Measurements from ENCODE around the gene CCDC57. TPM values are rescaled to one million over a fixed set of nuclear protein-coding genes. Genes with fewer than 3 reads are reported as not detected.

Gene CCDC57
- total and polyA plus RNA-seq, 2 of the 8 experiments (the other 6 are each of a cell fraction or from before 2014, with no cell fraction given): 8.4 to 12.9 TPM

DNA sequence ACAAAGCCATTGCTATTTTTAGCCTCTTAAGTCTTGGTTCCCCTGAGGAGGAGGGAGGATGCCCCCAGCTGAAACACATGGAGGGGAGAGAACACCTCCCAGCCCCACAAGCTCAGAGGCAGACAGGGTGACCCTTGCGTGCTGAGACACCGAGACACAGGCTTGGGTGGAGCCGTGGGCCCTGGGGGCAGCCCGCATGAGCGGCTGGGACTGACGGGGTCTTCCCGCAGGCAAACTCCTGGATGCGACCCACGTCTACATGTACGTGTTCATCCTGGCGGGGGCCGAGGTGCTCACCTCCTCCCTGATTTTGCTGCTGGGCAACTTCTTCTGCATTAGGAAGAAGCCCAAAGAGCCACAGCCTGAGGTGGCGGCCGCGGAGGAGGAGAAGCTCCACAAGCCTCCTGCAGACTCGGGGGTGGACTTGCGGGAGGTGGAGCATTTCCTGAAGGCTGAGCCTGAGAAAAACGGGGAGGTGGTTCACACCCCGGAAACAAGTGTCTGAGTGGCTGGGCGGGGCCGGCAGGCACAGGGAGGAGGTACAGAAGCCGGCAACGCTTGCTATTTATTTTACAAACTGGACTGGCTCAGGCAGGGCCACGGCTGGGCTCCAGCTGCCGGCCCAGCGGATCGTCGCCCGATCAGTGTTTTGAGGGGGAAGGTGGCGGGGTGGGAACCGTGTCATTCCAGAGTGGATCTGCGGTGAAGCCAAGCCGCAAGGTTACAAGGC lies 26.0 kb upstream of the CCDC57 start:
- Histone ChIP-seq H3K36me3 (ENCODE audit: control insufficient read depth in 2 of 4, insufficient read depth in 4 of 4, low read length in 3 of 4) (peaks cover 3 to 23% (median 11%) of the 10 kb centered on the region in 4 experiments), H4K91ac (replicated peaks; ENCODE audit: insufficient read length, low read length) (no peak overlapping the region), H2BK15ac (ENCODE audit: low read length) (no peak overlapping the region), H4K8ac (ENCODE audit: extremely low read depth, insufficient read depth, low read length) (peak overlapping the region; percentile 68; the same call in 1 of the 2 replicates), H3K4me2 (ENCODE audit: insufficient read depth in 1 of 2, low read depth in 2 of 2, low read length in 2 of 2) (no peak overlapping the region), H3K14ac (ENCODE audit: insufficient read length) (no peak overlapping the region), H3K9me3 (ENCODE audit: insufficient read depth in 2 of 2, low read depth in 1 of 2, low read length in 1 of 2) (no peaks in the 10 kb centered on the region), H2AFZ (ENCODE audit: low read length) (no peak overlapping the region), H3K23ac (ENCODE audit: insufficient read length) (no peak overlapping the region), H3K4ac (replicated peaks; ENCODE audit: insufficient read length, low read depth, low read length) (no peak overlapping the region), H2AK5ac (ENCODE audit: low read depth, low read length) (no peak overlapping the region), H2BK20ac (ENCODE audit: low read length) (no peak overlapping the region), H2BK12ac (ENCODE audit: low read depth, low read length) (no peak overlapping the region), H3K79me1 (ENCODE audit: low read depth, low read length) (peaks cover 6% of the 10 kb centered on the region), H4K20me1 (replicated peaks in 1 of 2; ENCODE audit: control insufficient read depth in 1 of 2, insufficient read depth in 2 of 2, low read length in 2 of 2) (peaks cover 20 to 30% of the 10 kb centered on the region in 2 experiments), H3K79me2 (ENCODE audit: control insufficient read depth in 1 of 2, insufficient read depth in 2 of 2, low read length in 2 of 2) (peaks cover 0 to 7% of the 10 kb centered on the region in 2 experiments; a peak in 1 of 4 replicates), H4K5ac (ENCODE audit: insufficient read length, low read depth, low read length) (no peak overlapping the region), H3K4me3 (ENCODE audit: extremely low read depth in 1 of 4, insufficient read depth in 2 of 4, low read depth in 3 of 4, low read length in 4 of 4) (no peak overlapping the region), H3K27ac (ENCODE audit: low read depth, low read length) (no peak overlapping the region), H3K23me2 (ENCODE audit: low read depth, low read length) (no peaks in the 10 kb centered on the region; the same call in 1 of the 2 replicates), H3K18ac (ENCODE audit: extremely low read depth, low read length) (no peak overlapping the region; the same call in 1 of the 2 replicates), H2BK120ac (replicated peaks; ENCODE audit: low read depth, low read length) (no peak overlapping the region), H3K4me1 (replicated peaks in 1 of 4; ENCODE audit: control insufficient read depth in 3 of 4, insufficient read depth in 4 of 4, low read length in 3 of 4) (peaks cover 0 to 5% (median 2%) of the 10 kb centered on the region in 4 experiments; a peak in 4 of 7 replicates), H3K9ac (replicated peaks in 1 of 4; ENCODE audit: extremely low read depth in 1 of 4, low read depth in 3 of 4, low read length in 3 of 4) (no peak overlapping the region), H3K27me3 (replicated peaks in 1 of 4; ENCODE audit: control insufficient read depth in 3 of 4, extremely low read depth in 1 of 4, insufficient read depth in 3 of 4, low read length in 3 of 4) (no peaks in the 10 kb centered on the region; a peak in 2 of 7 replicates), H3K56ac (replicated peaks; ENCODE audit: insufficient read length, low read depth, low read length) (no peak overlapping the region), H2BK5ac (ENCODE audit: low read depth, low read length) (no peak overlapping the region)
- CTCF ChIA-PET (ENCODE audit: partially characterized antibody): interaction anchor here (1.1 to 1.8 kb wide), 6 partner anchors 10 to 132 kb away, joined by 3 to 5 read pairs (median 3); partner anchors contain the start of gene UTS2R
- FAIRE-seq (no peak), DNase-seq (ENCODE audit: low read depth in 1 of 2, low spot score in 2 of 2) (no peak)
- POLR2A ChIA-PET (ENCODE audit: partially characterized antibody): interaction anchor here (0.7 to 3.1 kb wide), 7 partner anchors 9 to 135 kb away, joined by 3 to 10 read pairs (median 4); partner anchors contain the start of genes CCDC57 and CSNK1D
- WGBS, 2 experiments (ENCODE audit: extremely low coverage in 1 of 2, insufficient coverage in 1 of 2, insufficient read length in 1 of 2, insufficient replicate concordance in 2 of 2, low coverage in 1 of 2, low lambda C conversion rate in 2 of 2, missing lambda C conversion rate in 1 of 2): 87% methylated on average over 30 of the region's 33 CpGs; no CpG with 5 or more reads in 1 of the 2 experiments
- TF ChIP-seq YY1 (IDR thresholded peaks at IDR 0.05; ENCODE audit: low read depth, low read length) (no peak), EZH2 (IDR thresholded peaks at IDR 0.05; ENCODE audit: low read depth, low read length, severe bottlenecking) (no peak), EGR1 (IDR thresholded peaks at IDR 0.05; ENCODE audit: borderline replicate concordance, low read depth, low read length) (no peak), BACH1 (IDR thresholded peaks at IDR 0.05; ENCODE audit: low read length) (no peak), GABPA (IDR thresholded peaks at IDR 0.05; ENCODE audit: borderline replicate concordance, insufficient read depth, low read length) (no peak), KDM1A (IDR thresholded peaks at IDR 0.05; ENCODE audit: borderline replicate concordance, low read length) (no peak), TCF12 (IDR thresholded peaks at IDR 0.05; ENCODE audit: low read depth, low read length) (no peak), CBX5 (IDR thresholded peaks at IDR 0.05; ENCODE audit: low read depth, low read length) (no peak), SP2 (IDR thresholded peaks at IDR 0.05; ENCODE audit: low read length) (no peak), BRCA1 (IDR thresholded peaks at IDR 0.05; ENCODE audit: low read depth, low read length) (no peak), ASH2L (IDR thresholded peaks at IDR 0.05; ENCODE audit: low read length) (no peak)
- TF ChIP-seq, protein P1, sequence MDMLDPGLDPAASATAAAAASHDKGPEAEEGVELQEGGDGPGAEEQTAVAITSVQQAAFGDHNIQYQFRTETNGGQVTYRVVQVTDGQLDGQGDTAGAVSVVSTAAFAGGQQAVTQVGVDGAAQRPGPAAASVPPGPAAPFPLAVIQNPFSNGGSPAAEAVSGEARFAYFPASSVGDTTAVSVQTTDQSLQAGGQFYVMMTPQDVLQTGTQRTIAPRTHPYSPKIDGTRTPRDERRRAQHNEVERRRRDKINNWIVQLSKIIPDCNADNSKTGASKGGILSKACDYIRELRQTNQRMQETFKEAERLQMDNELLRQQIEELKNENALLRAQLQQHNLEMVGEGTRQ (IDR thresholded peaks at IDR 0.05; ENCODE audit: low read length): no peak
